Esophagus squamous epithelium (tissue), 5 donors: ENCODE measurements around the gene TTC39A. TPM values are rescaled to one million over a fixed set of nuclear protein-coding genes. Genes with fewer than 3 reads are reported as not detected.

Source experiments
- DNase-seq: peaks from one replicate; lab custom pipeline; 2025; lab: John Stamatoyannopoulos, UW
- H3K27ac ChIP-seq, 4 donors: fragments of 200-600 bp; sonication (generic); one replicate each; pipeline ENCODE4 v1.5.1; 2016 to 2019; ENCODE audit warnings: mild to moderate bottlenecking in 1 of 4
- H3K27me3 ChIP-seq, 4 donors: fragments of 200-600 bp; sonication (generic); 1 replicate in 3 of 4; 2 replicates in 1 of 4; pipeline versions ENCODE4 v1.5.1 to v1.6.0; 2017 to 2021; ENCODE audit warnings: antibody characterized with exemption in 1 of 4
- H3K36me3 ChIP-seq, 3 donors: fragments of 200-600 bp; sonication (generic); one replicate each; pipeline ENCODE4 v1.5.1; 2016 to 2019
- H3K4me1 ChIP-seq, 3 donors: fragments of 200-600 bp; sonication (generic); one replicate each; pipeline ENCODE4 v1.5.1; 2017 to 2019
- H3K4me3 ChIP-seq, 4 donors: fragments of 200-600 bp; sonication (generic); 1 replicate in 3 of 4; 2 replicates in 1 of 4; pipeline ENCODE4 v1.5.1; 2016 to 2019; ENCODE audit warnings: mild to moderate bottlenecking in 2 of 4, moderate library complexity in 1 of 4
- H3K9me3 ChIP-seq, 3 donors: fragments of 200-600 bp; sonication (generic); one replicate each; pipeline ENCODE4 v1.5.1; 2016 to 2019
- CTCF ChIP-seq, 6 experiments: fragments of 450-650 bp in 4 of 6; fragments of 200-600 bp in 2 of 6; sonication (generic) in 2 of 6; IDR thresholded peaks; one replicate each; pipeline ENCODE4 v1.5.1; 2016 to 2019; ENCODE audit warnings: antibody characterized with exemption in 6 of 6, mild to moderate bottlenecking in 4 of 6, moderate library complexity in 4 of 6
- POLR2A ChIP-seq, 4 donors: fragments of 450-650 bp; IDR thresholded peaks; one replicate each; pipeline ENCODE4 v1.6.1; 2017; ENCODE audit warnings: antibody characterized with exemption in 4 of 4, mild to moderate bottlenecking in 4 of 4, moderate library complexity in 3 of 4
- WGBS, 2 donors: methylation state at CpG; one replicate each; pipeline ENCODE4 v1.1.5; 2018; 5-methylcytosine and 5-hydroxymethylcytosine counted together
- intact Hi-C: fragments of 100-400 bp; cut with DNase I; formaldehyde crosslinking; loops from one replicate; pipeline ENCODE4 v1.15.0; 2022
- total RNA-seq, 4 donors: library from RNA; depleted of rRNA; stranded (reverse); fragments of >200 nt; gene quantifications; one replicate each; pipeline ENCODE4 v1.1.0, GENCODE V29; 2016
- donor health status: DM: yes; HTN: yes; CAD: no.

The TTC39A gene
- total RNA-seq, 4 donors from 2014 or later, result 16.4 to 60.9 (median 48.8) TPM

GRCh38 chr1:51365774-51366173 lies 35.4 kb upstream of the TTC39A start:
- TF ChIP-seq CTCF (IDR thresholded peaks at IDR 0.05) (no peak), POLR2A (IDR thresholded peaks at IDR 0.05) (no peak)
- no peak overlapping the region for H3K27ac ChIP-seq
- WGBS, 2 donors, result 92 to 100% methylated on average over 1 of the region's 1 CpG
- intact Hi-C loops, result no loop called here
- peaks cover 0 to 93% (median 0%) of the 10 kb centered on the region in 3 donors for H3K36me3 ChIP-seq
- H3K9me3 ChIP-seq, result no peaks in the 10 kb centered on the region
- H3K4me3 ChIP-seq, result no peak overlapping the region
- DNase-seq, result no peak
- H3K4me1 ChIP-seq, result no peaks in the 10 kb centered on the region
- H3K27me3 ChIP-seq, result no peaks in the 10 kb centered on the region

GRCh38 chr1:51359879-51360278 lies 29.5 kb upstream of the TTC39A start:
- Histone ChIP-seq H3K9me3 (no peaks in the 10 kb centered on the region), H3K4me1 (no peaks in the 10 kb centered on the region), H3K4me3 (no peak overlapping the region), H3K27ac (no peak overlapping the region), H3K27me3 (no peaks in the 10 kb centered on the region), H3K36me3 (peaks cover 0 to 93% (median 4%) of the 10 kb centered on the region in 3 donors)
- WGBS, 2 donors, result 87 to 99% methylated on average over 4 of the region's 4 CpGs
- no peak for DNase-seq
- intact Hi-C loops, result no loop called here
- TF ChIP-seq POLR2A (IDR thresholded peaks at IDR 0.05) (no peak), CTCF (IDR thresholded peaks at IDR 0.05) (no peak)

- Histone ChIP-seq H3K27me3 (no peaks in the 10 kb centered on the region), H3K9me3 (no peaks in the 10 kb centered on the region), H3K4me3 (no peak overlapping the region), H3K27ac (no peak overlapping the region), H3K36me3 (peaks cover 0 to 69% (median 4%) of the 10 kb centered on the region in 3 donors), H3K4me1 (no peaks in the 10 kb centered on the region)
- intact Hi-C loops, result no loop called here
- WGBS, 2 donors, result 95% methylated on average over 1 of the region's 1 CpG
- DNase-seq, result no peak
- TF ChIP-seq POLR2A (IDR thresholded peaks at IDR 0.05) (no peak), CTCF (IDR thresholded peaks at IDR 0.05) (no peak)
Measured at GRCh38 chr1:51355382-51355781, 25.0 kb upstream of the TTC39A start.

- no peak overlapping the region for H3K27ac ChIP-seq
- no peak for TF ChIP-seq CTCF (IDR thresholded peaks at IDR 0.05)
- TF ChIP-seq POLR2A (IDR thresholded peaks at IDR 0.05), result no peak
- H3K9me3 ChIP-seq, result no peaks in the 10 kb centered on the region
- no peak for DNase-seq
- H3K4me3 ChIP-seq, result no peak overlapping the region
- intact Hi-C loops, result no loop called here
- WGBS, 2 donors, result 77 to 83% methylated on average over 3 of the region's 3 CpGs
- no peaks in the 10 kb centered on the region for H3K27me3 ChIP-seq
- H3K36me3 ChIP-seq, result peaks cover 0 to 59% (median 4%) of the 10 kb centered on the region in 3 donors
- no peaks in the 10 kb centered on the region for H3K4me1 ChIP-seq
Measured at GRCh38 chr1:51354416-51354815, 24.1 kb upstream of the TTC39A start.

GRCh38 chr1:51351907-51352306 lies 21.5 kb upstream of the TTC39A start:
- Histone ChIP-seq H3K4me3 (no peak overlapping the region), H3K36me3 (peaks cover 0 to 41% (median 4%) of the 10 kb centered on the region in 3 donors), H3K27me3 (no peaks in the 10 kb centered on the region), H3K9me3 (no peaks in the 10 kb centered on the region), H3K4me1 (no peaks in the 10 kb centered on the region), H3K27ac (no peak overlapping the region)
- TF ChIP-seq POLR2A (IDR thresholded peaks at IDR 0.05), result no peak
- TF ChIP-seq CTCF (IDR thresholded peaks at IDR 0.05), result no peak
- intact Hi-C loops, result no loop called here
- whole genome bisulfite sequencing, 2 donors, result 100% methylated on average over 1 of the region's 1 CpG
- DNase-seq, result no peak
